HL-60 (cell line): ENCODE data around the gene VEGFB.

Source experiments
- DNase-seq, 2 experiments: peaks; one replicate each; pipeline ENCODE4 v3.0.0-alpha.2; 2010 to 2020; ENCODE audit warnings: low read depth in 1 of 2, low spot score in 1 of 2
- H3K27ac ChIP-seq: fragments of 250-450 bp; sonication (Bioruptor Pico); replicated peaks from 2 replicates; pipeline ENCODE4 v1.5.1; 2020; ENCODE audit warnings: mild to moderate bottlenecking, moderate library complexity
- H3K27me3 ChIP-seq: fragments of 250-450 bp; sonication (Bioruptor Pico); 2 replicates; pipeline ENCODE4 v1.5.1; 2021; ENCODE audit warnings: mild to moderate bottlenecking, moderate library complexity; ENCODE audit not compliant: insufficient read depth, poor library complexity, severe bottlenecking
- H3K4me3 ChIP-seq: replicated peaks from 2 replicates; pipeline ENCODE4 v1.5.1; 2011; ENCODE audit warnings: mild to moderate bottlenecking, control low read depth, low read length; ENCODE audit not compliant: insufficient read depth
- GABPA ChIP-seq: IDR thresholded peaks from 2 replicates; pipeline ENCODE4 v1.6.1; 2012; ENCODE audit warnings: low read depth
- POLR2AphosphoS5 ChIP-seq: IDR thresholded peaks from 2 replicates; pipeline ENCODE4 v1.6.1; 2012; ENCODE audit warnings: low read depth
- SPI1 ChIP-seq: IDR thresholded peaks from 2 replicates; pipeline ENCODE4 v1.6.1; 2012; ENCODE audit warnings: low read depth, mild to moderate bottlenecking, borderline replicate concordance
- TF ChIP-seq, protein P1 (sequence below): IDR thresholded peaks from 2 replicates; pipeline ENCODE4 v1.6.1; 2012; ENCODE audit warnings: low read depth; ENCODE audit not compliant: insufficient replicate concordance
- TF ChIP-seq, protein P2 (sequence below): IDR thresholded peaks from one replicate; pipeline ENCODE4 v1.5.1; 2011; ENCODE audit warnings: low read length, control low read depth, inconsistent platforms; ENCODE audit not compliant: insufficient read depth

The VEGFB gene

DNA sequence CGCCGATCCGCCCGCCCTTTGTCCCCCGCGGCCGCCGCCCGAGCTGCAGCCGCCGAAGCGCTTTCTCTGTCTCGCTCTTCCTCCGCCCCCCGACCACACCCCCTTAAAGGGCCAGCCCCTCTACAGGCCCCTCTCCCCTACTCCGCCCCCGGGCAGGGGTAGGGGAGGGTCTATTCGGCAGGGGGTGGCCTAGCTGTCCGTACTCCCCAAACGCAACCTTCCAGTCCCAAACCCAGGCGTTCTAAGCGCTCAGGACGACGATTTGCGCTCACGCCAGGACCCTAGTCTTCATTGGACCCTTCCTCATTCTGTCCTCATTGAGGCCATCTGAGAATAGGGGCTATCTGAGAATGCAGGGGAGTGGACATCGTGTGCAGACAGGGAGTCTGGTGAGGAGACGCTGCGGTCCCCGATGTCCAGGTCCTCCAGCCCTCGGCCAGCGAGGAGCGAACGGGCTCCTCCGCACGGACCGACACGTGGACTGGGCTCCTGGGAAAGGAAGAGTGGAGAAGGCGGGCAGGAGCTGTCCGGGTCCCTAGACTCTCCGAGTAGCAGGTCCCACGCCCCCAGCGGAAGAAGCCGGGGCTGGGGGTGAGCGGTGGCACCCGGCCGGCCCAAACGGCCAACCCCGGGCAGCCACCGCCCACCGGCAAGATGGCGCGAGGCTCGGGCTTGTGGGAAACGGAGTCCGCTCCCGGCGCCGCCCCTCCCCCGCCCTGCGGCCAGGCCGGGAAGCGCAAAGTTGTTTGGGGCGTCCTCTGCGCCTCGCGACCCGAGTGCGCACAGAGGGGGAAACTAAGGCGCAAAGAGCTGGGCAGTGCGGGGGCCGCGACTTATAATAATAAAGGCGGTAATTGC, 12.7 kb downstream of the VEGFB start, which contains the start of gene PPP1R14B:
TSS of gene PPP1R14B (minus strand) at position 73 of the 858 bp plus-strand sequence. CDS start 270 bp downstream, outside the sequence.
- DNase-seq, result peak; percentile 86 to 89
- Histone ChIP-seq H3K27me3 (no peaks in the 10 kb centered on the region), H3K4me3 (peak within 1 kb of the TSS; percentile 81), H3K27ac (peak within 1 kb of the TSS; percentile 93)
- TF ChIP-seq, protein P1, sequence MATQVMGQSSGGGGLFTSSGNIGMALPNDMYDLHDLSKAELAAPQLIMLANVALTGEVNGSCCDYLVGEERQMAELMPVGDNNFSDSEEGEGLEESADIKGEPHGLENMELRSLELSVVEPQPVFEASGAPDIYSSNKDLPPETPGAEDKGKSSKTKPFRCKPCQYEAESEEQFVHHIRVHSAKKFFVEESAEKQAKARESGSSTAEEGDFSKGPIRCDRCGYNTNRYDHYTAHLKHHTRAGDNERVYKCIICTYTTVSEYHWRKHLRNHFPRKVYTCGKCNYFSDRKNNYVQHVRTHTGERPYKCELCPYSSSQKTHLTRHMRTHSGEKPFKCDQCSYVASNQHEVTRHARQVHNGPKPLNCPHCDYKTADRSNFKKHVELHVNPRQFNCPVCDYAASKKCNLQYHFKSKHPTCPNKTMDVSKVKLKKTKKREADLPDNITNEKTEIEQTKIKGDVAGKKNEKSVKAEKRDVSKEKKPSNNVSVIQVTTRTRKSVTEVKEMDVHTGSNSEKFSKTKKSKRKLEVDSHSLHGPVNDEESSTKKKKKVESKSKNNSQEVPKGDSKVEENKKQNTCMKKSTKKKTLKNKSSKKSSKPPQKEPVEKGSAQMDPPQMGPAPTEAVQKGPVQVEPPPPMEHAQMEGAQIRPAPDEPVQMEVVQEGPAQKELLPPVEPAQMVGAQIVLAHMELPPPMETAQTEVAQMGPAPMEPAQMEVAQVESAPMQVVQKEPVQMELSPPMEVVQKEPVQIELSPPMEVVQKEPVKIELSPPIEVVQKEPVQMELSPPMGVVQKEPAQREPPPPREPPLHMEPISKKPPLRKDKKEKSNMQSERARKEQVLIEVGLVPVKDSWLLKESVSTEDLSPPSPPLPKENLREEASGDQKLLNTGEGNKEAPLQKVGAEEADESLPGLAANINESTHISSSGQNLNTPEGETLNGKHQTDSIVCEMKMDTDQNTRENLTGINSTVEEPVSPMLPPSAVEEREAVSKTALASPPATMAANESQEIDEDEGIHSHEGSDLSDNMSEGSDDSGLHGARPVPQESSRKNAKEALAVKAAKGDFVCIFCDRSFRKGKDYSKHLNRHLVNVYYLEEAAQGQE, result peak; percentile 20
- TF ChIP-seq SPI1 (no peak; the same call in 1 of the 2 replicates), GABPA (peak; percentile 64)

DNA sequence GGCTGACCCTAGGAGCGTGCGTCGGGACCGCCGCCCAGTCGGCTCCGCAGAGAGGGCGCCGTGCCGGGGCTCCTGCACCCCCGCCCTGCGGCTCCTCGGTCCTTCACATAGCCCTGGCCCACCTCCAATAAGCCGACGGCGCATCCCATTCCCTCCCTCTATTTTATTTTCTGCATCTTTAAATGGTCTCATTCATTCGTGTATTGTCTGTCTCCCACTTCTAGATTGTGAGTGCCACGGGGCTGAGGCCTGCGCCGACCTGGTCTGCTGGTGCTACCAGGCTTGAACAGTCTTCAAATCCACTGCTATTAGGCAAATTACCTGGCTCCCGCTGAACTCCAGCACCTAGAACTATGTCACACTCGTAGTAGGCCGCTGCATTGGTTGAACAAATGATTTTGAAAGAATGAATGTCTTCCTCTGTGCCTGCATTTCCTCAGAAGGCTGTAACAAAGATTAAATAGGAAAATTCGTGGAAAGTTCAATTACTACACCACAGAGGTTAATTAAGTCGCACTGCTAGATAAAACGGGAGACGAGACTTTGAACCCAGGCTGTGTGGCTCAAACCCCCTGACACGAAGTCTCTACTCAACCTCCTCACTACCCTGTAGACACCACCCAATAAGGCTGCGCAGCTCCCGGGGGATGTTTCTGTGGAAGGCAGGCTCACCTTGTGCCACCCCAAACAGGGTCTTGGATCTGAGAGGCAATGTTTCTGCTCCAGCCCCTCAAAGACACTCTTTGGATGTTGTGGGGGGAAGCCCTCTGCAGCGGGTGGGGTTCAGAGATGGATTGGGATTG, 13.5 kb downstream of the VEGFB start:
- TF ChIP-seq SPI1 (no peak), GABPA (no peak), POLR2AphosphoS5 (no peak)
- TF ChIP-seq, protein P1, result no peak
- TF ChIP-seq, protein P2, sequence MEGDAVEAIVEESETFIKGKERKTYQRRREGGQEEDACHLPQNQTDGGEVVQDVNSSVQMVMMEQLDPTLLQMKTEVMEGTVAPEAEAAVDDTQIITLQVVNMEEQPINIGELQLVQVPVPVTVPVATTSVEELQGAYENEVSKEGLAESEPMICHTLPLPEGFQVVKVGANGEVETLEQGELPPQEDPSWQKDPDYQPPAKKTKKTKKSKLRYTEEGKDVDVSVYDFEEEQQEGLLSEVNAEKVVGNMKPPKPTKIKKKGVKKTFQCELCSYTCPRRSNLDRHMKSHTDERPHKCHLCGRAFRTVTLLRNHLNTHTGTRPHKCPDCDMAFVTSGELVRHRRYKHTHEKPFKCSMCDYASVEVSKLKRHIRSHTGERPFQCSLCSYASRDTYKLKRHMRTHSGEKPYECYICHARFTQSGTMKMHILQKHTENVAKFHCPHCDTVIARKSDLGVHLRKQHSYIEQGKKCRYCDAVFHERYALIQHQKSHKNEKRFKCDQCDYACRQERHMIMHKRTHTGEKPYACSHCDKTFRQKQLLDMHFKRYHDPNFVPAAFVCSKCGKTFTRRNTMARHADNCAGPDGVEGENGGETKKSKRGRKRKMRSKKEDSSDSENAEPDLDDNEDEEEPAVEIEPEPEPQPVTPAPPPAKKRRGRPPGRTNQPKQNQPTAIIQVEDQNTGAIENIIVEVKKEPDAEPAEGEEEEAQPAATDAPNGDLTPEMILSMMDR, result no peak
- peak overlapping the region; percentile 65; the same call in 1 of the 2 replicates for H3K4me3 ChIP-seq
- H3K27ac ChIP-seq, result no peak overlapping the region; the same call in 1 of the 2 replicates
- no peaks in the 10 kb centered on the region for H3K27me3 ChIP-seq
- DNase-seq, result no peak

DNA sequence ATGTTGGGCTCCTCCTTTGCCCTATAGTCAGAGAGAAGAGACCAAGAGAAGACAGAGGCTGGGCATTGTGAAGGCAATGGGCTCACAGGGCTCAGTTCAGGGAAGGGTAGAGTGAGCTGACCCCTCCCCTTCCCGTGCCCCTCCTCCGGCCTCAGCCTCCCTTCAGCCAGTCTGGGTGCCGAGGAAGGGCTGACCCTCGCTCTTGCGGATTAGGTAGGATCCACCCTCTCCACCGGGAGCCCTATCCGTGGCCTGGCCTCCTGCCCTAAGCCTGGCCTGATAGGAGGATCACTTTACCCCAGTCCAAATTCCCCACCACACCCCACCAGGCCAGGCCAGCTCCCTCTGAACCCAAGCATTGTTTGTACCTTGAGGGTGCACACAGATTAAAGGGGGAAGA, 14.2 kb downstream of the VEGFB start:
- H3K4me3 ChIP-seq, result no peak overlapping the region
- TF ChIP-seq POLR2AphosphoS5 (no peak), SPI1 (no peak), GABPA (no peak)
- TF ChIP-seq, protein P1, result no peak
- TF ChIP-seq, protein P2, result no peak
- no peaks in the 10 kb centered on the region for H3K27me3 ChIP-seq
- DNase-seq, result no peak
- H3K27ac ChIP-seq, result no peak overlapping the region
